Stomach (tissue), 9 donors: Measurements from ENCODE around the gene SLC25A45. TPM values are rescaled to one million over a fixed set of nuclear protein-coding genes. Genes with fewer than 3 reads are reported as not detected.

Experiments
- DNase-seq, 2 donors: peaks; one replicate each; pipeline versions ENCODE4 v3.0.0 to v3.0.0-alpha.2; 2013 to 2019
- H3K27ac ChIP-seq, 5 donors: fragments of 200-600 bp in 4 of 5; sonication (generic) in 4 of 5; one replicate each; pipeline ENCODE4 v1.5.1; 2013 to 2019; ENCODE audit warnings: mild to moderate bottlenecking in 1 of 5, moderate library complexity in 1 of 5
- H3K27me3 ChIP-seq, 3 donors: fragments of 200-600 bp; sonication (generic); one replicate each; pipeline ENCODE4 v1.5.1; 2017 to 2019; ENCODE audit warnings: mixed run types in 1 of 3
- H3K36me3 ChIP-seq, 4 donors: fragments of 200-600 bp; sonication (generic); 1 replicate in 3 of 4; 2 replicates in 1 of 4; pipeline ENCODE4 v1.5.1; 2016 to 2019
- H3K4me1 ChIP-seq, 4 donors: fragments of 200-600 bp; sonication (generic); one replicate each; pipeline ENCODE4 v1.5.1; 2016 to 2019
- H3K4me3 ChIP-seq, 4 donors: fragments of 200-600 bp; sonication (generic) in 3 of 4; one replicate each; pipeline ENCODE4 v1.5.1; 2016 to 2019; ENCODE audit warnings: mild to moderate bottlenecking in 1 of 4
- H3K9me3 ChIP-seq, 4 donors: fragments of 200-600 bp; sonication (generic); one replicate each; pipeline ENCODE4 v1.5.1; 2016 to 2019
- CTCF ChIP-seq, 7 experiments: fragments of 450-650 bp in 4 of 7; fragments of 200-600 bp in 3 of 7; sonication (generic) in 3 of 7; IDR thresholded peaks; one replicate each; pipeline ENCODE4 v1.5.1; 2016 to 2019; ENCODE audit warnings: antibody characterized with exemption in 7 of 7, control low read depth in 2 of 7, mild to moderate bottlenecking in 1 of 7
- EP300 ChIP-seq: sonication (generic); formaldehyde crosslinking; IDR thresholded peaks from one replicate; pipeline ENCODE4 v1.6.1; 2017; ENCODE audit warnings: antibody characterized with exemption
- POLR2A ChIP-seq, 4 donors: fragments of 450-650 bp; IDR thresholded peaks; one replicate each; pipeline ENCODE4 v1.6.1; 2016; ENCODE audit warnings: antibody characterized with exemption in 4 of 4, control low read depth in 2 of 4, mild to moderate bottlenecking in 1 of 4, moderate library complexity in 1 of 4
- POLR2AphosphoS5 ChIP-seq, 3 donors: sonication (generic); formaldehyde crosslinking; IDR thresholded peaks; one replicate each; pipeline ENCODE4 v1.6.1; 2016; ENCODE audit warnings: antibody characterized with exemption in 3 of 3
- WGBS, 5 donors: extraction: QIAGEN DNeasy Blood & Tissue Kit in 3 of 5; methylation state at CpG; one replicate each; pipeline versions ENCODE4 v1.1.5 to v1.1.7; 2013 to 2018; 5-methylcytosine and 5-hydroxymethylcytosine counted together
- intact Hi-C: fragments of 100-400 bp; cut with DNase I; formaldehyde crosslinking; loops from one replicate; pipeline ENCODE4 v1.15.1; 2023; ENCODE audit warnings: low total_unique reads
- polyA plus RNA-seq, 3 donors: library from polyadenylated mRNA; stranded (reverse); fragments of 200-250 nt; gene quantifications; one replicate each; pipeline ENCODE4 v1.2.3, GENCODE V29; 2013
- total RNA-seq, 5 donors: library from RNA; depleted of rRNA; stranded (reverse); fragments of >200 nt; gene quantifications; one replicate each; pipeline versions ENCODE4 v1.1.0 to v1.2.3, GENCODE V29; 2014 to 2016
- donor health status: healthy with polysubstance abuse.
- donor health status: Bipolar disorder and iron deficiency.
- donor health status: healthy.

SLC25A45 gene
- total and polyA plus RNA-seq, 8 donors: 1.2 to 101 (median 2.7) TPM

GRCh38 chr11:65380460-65381119, 1.9 kb downstream of the SLC25A45 start:
- H3K4me3 ChIP-seq: no peak overlapping the region
- intact Hi-C loops: no loop called here
- no peak for TF ChIP-seq EP300
- no peak for TF ChIP-seq POLR2AphosphoS5 (IDR thresholded peaks at IDR 0.05)
- no peaks in the 10 kb centered on the region for H3K27me3 ChIP-seq
- H3K4me1 ChIP-seq: peaks cover 33 to 72% (median 53%) of the 10 kb centered on the region in 4 donors
- DNase-seq: no peak
- no peaks in the 10 kb centered on the region for H3K9me3 ChIP-seq
- H3K27ac ChIP-seq: peak overlapping the region in 3 of 5 donors; percentile 97 to 100 (median 97)
- 78 to 90% (median 85%) methylated on average over 11 to 16 of the region's 16 CpGs for WGBS, 5 donors
- no peaks in the 10 kb centered on the region for H3K36me3 ChIP-seq

DNA sequence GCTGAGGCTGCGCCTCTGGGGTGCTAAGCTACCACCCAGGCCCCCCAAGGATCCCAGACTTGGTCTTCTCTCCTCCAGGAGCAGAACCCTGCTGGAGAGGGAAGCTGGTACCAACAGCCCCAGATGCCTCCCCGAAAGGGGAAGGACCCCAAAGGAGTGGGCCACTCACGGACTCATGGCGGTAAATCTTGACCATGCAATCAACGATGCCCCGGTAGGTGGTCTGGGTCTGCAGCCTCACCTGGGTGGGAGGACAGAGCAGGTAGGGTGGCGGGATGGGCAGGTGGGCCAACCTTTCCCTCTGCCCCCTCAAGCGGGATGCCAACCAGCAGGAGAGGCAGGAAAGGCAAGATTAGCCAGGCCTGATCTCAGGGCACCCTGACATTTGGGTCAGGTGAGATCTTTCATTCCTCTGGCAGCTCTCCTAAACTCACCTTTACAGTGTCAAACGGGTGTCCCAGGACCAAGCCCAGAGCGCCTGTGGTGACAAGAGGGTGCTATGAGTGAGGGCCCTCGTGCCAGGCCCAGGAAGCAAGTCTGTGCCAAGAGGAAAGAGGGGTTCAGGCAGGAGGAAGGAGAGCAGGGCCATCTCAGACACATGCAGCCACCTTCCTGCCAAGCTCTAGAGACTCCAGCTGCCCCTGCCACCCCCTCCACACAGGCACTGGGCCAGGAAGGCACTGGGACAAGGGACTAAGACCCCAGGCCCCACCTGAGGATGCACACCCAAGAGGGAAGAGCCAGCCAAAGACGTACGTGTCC, 2.6 kb downstream of the SLC25A45 start:
- 75 to 87% (median 78%) methylated on average over 11 to 13 of the region's 13 CpGs for WGBS, 5 donors
- intact Hi-C loops: no loop called here
- no peak for DNase-seq
- peak overlapping the region in 2 of 5 donors; percentile 97 for H3K27ac ChIP-seq
- no peaks in the 10 kb centered on the region for H3K27me3 ChIP-seq
- no peak overlapping the region for H3K4me3 ChIP-seq
- TF ChIP-seq CTCF (IDR thresholded peaks at IDR 0.05) (no peak), POLR2AphosphoS5 (IDR thresholded peaks at IDR 0.05) (no peak), EP300 (no peak)
- H3K4me1 ChIP-seq: peaks cover 31 to 65% (median 49%) of the 10 kb centered on the region in 4 donors
- no peaks in the 10 kb centered on the region for H3K9me3 ChIP-seq
- no peaks in the 10 kb centered on the region for H3K36me3 ChIP-seq

- TF ChIP-seq POLR2AphosphoS5 (IDR thresholded peaks at IDR 0.05) (no peak), POLR2A (IDR thresholded peaks at IDR 0.05) (no peak)
- intact Hi-C loops: no loop called here
- DNase-seq: no peak
- Histone ChIP-seq H3K9me3 (no peaks in the 10 kb centered on the region), H3K4me1 (peaks cover 23 to 57% (median 44%) of the 10 kb centered on the region in 4 donors), H3K27ac (peak overlapping the region in 1 of 5 donors; percentile 3), H3K36me3 (no peaks in the 10 kb centered on the region), H3K27me3 (no peaks in the 10 kb centered on the region), H3K4me3 (no peak overlapping the region)
- WGBS, 5 donors: 88 to 100% (median 92%) methylated on average over 9 to 14 of the region's 14 CpGs
Measured at GRCh38 chr11:65378928-65379638, 3.4 kb downstream of the SLC25A45 start.

DNA sequence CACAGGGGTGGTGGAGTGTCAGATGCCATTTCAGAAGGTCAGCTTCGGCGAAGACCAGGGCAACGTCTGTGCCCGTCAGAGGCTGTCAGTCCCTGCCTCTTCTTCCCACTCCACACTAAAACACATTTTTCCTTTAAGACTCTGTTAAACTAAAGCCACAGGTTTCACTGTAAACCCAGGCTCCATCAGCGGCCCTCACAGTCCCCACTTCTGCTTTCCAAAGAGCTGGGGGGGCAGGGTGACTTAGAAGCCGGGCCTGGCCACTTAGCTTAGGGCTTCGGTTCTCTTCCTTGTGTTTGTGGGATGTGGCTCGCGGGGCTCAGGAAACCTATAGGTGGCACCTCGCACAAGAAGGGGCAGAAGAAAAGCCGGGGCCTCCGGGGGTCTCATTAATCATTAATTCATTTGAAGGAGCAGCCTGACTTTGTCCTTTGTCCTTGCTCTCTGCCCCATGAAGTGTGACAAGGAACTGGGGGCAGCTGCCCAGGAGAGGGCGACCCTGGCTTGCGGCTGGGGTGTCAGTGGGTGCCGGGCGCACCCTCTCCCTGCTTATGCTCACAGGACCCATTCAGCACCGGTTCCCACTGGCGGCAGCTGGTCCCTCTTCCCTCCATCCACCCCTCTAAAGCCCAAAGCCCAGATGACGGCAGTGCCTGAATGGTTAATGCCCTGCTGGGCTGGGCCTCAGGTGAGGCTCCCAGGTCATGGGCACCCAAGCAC, 4.1 kb downstream of the SLC25A45 start:
- H3K4me3 ChIP-seq: no peak overlapping the region
- no peaks in the 10 kb centered on the region for H3K9me3 ChIP-seq
- no peaks in the 10 kb centered on the region for H3K27me3 ChIP-seq
- H3K4me1 ChIP-seq: peaks cover 23 to 49% (median 37%) of the 10 kb centered on the region in 4 donors
- no peak for TF ChIP-seq POLR2AphosphoS5 (IDR thresholded peaks at IDR 0.05)
- TF ChIP-seq CTCF (IDR thresholded peaks at IDR 0.05): no peak
- no peak for TF ChIP-seq POLR2A (IDR thresholded peaks at IDR 0.05)
- no peak for TF ChIP-seq EP300
- peak overlapping the region in 1 of 5 donors; percentile 3 for H3K27ac ChIP-seq
- H3K36me3 ChIP-seq: no peaks in the 10 kb centered on the region
- intact Hi-C loops: no loop called here
- WGBS, 5 donors: 65 to 72% (median 70%) methylated on average over 19 of the region's 19 CpGs
- DNase-seq: peak in 1 of 2 donors; percentile 60

DNA sequence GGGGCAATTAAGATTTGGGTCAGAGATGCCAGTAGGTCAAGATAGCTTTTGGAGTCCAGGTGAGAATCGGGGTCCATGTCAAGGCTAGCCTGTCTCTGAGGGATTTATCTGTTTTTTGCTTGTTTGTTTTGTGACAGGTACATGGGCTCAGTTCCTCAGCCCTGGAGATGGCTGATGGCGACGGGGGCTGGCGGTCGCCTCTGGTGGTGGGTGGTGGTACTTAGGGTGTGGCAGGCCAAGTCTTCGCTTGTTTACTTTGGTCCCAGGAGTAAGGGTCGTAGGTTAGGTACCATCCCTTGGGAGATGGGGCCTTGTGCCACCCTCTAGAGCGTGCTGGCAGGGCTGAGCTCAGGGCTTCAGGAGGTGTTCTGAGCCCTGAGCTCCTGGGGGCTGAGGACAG, 4.7 kb downstream of the SLC25A45 start:
- no peaks in the 10 kb centered on the region for H3K27me3 ChIP-seq
- intact Hi-C loops: no loop called here
- H3K36me3 ChIP-seq: no peaks in the 10 kb centered on the region
- no peak overlapping the region for H3K27ac ChIP-seq
- TF ChIP-seq CTCF (IDR thresholded peaks at IDR 0.05): no peak
- TF ChIP-seq POLR2A (IDR thresholded peaks at IDR 0.05): no peak
- no peak for TF ChIP-seq POLR2AphosphoS5 (IDR thresholded peaks at IDR 0.05)
- TF ChIP-seq EP300: no peak
- H3K9me3 ChIP-seq: no peaks in the 10 kb centered on the region
- 77 to 92% (median 88%) methylated on average over 6 to 8 of the region's 8 CpGs for WGBS, 5 donors
- H3K4me3 ChIP-seq: no peak overlapping the region
- DNase-seq: no peak
- H3K4me1 ChIP-seq: peaks cover 17 to 44% (median 31%) of the 10 kb centered on the region in 4 donors
